GM21717 (cell line): ENCODE data around the gene CCDC136.

Source experiments
- ATAC-seq: cut with Tn5 transposase; IDR thresholded peaks from one replicate; pipeline ENCODE4 v1.9.1; 2021; ENCODE audit warnings: mild to moderate bottlenecking, moderate library complexity; ENCODE audit not compliant: unreplicated experiment

The CCDC136 gene

DNA sequence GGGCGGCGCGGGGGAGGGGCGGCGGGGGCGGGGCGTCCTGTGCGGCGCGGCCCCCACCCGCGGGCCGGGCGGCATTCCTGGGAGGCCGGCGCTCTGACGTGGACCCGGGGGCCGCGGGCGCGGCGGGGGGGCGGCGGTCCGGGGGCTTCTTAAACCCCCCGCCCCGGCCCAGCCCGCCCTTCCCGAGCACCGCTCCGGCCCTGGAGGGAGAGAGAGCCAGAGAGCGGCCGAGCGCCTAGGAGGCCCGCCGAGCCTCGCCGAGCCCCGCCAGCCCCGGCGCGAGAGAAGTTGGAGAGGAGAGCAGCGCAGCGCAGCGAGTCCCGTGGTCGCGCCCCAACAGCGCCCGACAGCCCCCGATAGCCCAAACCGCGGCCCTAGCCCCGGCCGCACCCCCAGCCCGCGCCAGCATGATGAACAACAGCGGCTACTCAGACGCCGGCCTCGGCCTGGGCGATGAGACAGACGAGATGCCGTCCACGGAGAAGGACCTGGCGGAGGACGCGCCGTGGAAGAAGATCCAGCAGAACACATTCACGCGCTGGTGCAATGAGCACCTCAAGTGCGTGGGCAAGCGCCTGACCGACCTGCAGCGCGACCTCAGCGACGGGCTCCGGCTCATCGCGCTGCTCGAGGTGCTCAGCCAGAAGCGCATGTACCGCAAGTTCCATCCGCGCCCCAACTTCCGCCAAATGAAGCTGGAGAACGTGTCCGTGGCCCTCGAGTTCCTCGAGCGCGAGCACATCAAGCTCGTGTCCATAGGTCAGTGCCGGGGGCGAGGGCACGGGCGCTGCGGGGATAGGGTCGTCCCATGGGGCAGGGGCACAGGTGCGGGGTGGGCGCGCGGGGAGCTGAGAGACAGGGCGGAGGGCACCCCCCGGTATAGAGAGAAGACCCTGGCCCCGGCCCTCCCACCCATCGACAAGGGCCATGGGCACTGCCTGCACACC, 38.7 kb downstream of the CCDC136 start, which contains the start of gene FLNC:
Gene FLNC, plus strand, starts transcription at position 176 of the 947 bp plus-strand sequence. Its CDS starts 232 bp downstream, at position 408.
- ATAC-seq, result no peak

DNA sequence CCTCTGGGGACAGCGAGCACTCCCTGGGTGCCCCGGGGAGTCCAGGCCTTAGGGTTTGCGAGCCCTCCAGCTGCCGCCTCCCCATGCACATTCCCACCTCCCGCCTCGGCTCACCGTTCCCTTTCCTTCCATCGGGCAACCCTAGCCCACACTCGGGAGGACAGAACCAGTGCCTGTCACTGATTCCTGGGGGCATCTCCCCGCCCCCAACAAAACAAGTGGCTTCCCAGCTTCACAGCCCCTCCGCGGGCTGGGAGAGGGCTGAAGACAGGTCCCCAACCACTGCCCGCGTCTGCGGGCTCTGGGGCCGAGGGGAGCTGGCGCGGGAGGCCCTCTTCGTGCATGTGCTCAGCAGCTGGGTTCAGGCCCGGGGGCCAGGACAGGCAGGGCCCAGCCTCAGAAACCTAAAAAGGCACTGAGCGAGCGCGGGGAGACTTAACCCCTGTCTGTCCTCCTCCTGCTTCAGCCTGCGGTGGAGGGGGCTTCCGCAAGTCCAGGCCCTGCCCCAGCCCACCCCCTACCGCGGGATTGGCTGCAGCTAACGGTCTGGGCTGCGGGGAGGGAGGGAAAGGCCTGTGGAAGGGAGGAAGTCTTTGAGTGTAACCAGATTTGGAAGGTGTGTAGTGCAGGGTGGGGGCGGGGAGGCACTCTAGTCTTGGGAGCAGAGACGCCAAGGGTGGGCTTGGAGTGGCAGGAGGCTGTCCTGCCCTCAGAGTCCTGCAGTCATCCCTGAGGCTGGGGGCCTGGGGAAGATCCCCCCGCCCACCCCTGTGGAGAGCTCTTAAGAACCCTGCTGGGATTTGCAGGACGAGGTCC, 39.6 kb downstream of the CCDC136 start:
- ATAC-seq, result no peak

DNA sequence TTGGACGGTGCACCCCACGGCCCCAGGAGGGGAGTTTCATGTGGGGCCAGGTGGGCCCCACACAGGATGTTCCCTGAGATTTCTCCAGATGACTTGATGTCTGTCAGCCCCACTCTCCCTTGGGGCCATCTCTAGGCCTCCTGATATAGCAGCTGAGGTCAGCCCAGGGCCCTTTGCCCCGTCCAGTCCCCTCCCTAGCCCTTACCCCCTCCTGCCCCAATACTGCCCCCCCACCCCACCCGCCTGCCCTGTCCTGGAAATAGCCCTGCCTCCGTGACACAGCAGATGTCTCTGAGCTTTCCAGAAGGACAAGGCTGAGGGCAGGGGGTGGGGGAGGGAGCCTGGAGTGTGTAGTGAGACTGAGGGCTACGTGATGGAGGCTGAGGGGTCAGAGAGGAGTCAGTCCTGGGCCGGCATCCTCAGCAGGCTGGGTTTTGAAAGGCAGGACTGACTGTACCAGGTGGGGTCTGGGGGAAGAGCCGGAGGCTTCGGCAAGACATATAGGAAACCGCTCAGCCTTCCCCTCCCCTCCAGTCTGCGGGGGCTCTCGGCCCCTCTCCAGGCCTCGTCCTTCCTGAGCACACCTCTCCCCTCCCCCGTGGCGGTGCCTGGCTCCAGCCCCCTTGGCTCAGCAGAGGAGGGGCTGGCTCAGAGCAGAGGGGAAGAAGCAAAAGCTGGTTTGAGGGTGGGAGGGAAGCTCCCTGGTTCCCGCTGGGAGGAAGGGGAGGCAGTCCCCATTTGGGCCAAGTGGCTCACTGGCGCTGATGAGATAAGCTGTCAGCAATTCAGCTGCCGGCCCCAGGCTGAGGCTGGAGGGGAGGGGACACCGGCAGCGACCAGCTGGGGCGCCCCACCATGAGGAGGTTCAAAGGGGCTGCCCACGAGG, 40.5 kb downstream of the CCDC136 start:
- ATAC-seq, result no peak

DNA sequence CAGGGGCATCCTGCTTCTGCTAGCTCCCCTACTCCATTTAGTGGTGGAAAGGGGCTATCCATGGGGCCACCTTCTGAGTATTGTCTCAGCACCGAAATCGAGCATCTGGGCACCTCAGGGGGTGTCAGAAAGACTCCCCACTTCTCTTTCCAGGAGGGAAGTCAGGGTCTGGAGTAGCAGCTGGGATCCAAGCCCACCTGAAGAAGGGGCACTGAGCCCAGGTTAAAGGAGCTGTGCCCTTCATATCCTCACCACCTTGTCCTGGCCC, 41.0 kb downstream of the CCDC136 start:
- no peak for ATAC-seq

DNA sequence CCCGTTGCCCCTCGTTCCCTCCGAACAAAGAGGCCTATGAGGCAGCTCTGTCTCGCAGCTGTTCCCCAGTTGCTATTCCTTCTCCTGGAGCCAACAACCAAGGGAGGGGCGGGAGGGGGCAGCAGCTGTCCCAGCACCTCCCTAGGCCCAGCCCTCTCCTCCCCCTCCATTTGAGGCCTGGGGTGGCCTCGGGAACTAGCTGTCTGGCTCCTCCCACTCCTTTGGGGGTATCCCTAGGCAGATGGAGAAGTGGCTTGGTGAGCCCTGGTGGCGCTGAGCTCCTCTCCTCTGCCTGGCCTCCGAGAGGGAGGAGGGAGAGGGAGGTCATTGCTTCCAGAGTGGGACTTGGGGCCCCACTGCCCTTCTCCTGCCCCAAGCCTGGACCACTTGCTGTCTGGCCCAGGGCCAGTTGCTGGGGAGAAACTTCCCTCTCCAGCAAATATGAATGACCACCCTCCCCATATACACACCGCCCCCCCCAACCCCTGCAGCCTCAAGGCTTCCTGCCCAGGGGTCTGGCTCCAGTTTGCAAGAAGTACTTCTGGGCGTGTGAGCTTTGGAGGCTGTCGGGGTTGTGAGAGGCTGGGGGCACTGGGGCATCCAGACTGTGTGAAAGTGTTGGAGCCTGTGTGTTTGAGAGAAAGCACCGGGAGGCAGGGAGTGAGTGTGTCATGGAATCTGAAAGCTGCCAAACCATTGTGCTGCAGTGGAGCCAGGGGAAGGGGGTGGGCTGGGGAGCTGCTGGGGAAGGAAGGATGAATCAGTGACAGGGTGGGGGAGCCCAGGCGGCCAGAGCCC, 41.6 kb downstream of the CCDC136 start:
- no peak for ATAC-seq

DNA sequence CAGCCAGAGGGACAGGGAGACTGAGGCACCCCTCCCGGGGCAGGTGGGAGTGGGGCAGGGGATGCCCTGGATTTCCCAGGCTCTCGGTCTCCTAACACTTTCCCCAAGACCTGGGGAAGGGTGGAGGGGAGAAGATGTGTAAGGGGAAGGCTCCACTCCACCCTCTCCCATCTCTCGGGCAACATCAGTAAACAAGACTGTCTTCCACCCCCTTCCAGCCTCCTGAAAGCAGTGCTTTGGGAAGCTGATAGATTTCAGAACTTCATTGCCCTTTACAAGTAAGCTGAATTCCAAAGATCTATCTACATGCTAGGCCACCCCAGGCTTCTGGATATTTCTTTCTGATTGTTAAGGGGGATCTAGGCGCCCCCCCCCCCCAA, 42.2 kb downstream of the CCDC136 start:
- no peak for ATAC-seq

DNA sequence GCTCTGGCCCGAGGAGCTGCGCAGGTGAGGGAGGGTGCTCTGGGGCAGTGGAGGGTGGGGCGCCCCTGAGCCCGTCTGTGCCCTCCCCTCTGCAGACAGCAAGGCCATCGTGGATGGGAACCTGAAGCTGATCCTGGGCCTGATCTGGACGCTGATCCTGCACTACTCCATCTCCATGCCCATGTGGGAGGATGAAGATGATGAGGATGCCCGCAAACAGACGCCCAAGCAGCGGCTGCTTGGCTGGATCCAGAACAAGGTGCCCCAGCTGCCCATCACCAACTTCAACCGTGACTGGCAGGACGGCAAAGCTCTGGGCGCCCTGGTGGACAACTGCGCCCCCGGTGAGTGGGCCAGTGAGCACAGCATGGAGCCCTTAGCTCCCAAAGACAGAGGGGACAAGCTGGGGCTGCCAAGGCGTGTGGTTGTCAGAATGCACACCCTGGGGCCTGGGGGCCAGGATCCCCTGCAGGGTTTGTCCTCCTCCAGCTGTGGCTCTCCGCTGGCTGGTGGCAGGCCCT, 43.5 kb downstream of the CCDC136 start:
- no peak for ATAC-seq

DNA sequence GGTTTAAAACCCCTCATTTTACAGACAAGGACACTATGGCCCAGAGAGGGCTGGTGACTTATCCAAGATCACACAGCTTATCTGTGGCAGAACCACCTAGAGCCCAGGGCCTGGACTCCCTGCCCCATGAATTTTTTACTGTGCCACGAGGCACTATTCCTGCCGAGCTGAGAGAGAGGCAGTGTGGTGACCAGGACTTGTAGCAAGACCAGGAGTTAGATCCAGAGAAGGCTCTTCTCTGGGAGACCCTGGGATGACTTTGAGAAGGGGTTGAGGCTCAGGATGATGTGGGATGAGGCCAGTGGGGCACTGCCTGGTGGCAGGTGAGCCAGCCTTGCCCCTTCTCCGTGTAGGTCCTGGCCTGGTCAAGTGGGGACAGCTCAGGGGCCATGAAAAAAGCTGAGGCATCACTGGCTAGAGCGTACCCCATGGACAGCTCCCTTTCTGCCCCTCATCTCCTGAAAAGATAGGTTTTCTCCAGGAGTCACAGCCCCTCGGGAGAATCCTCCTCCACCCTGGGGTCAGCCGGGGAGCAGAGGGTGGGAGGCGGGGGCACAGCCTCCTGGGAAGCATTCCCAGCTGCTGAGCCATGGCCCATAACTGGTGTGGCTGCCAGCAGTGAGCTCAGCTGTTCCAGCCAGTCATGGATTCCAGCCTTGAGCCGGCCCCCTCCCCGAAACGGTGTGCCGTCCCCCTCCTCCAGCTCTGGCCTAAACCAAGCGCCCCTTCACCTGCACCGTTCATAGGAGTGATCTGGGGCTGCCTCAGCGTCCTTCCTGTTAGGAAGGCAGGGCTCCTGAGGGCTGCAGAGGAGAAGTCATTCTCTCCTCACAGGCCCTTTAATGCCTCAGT, 44.2 kb downstream of the CCDC136 start:
- ATAC-seq, result no peak

DNA sequence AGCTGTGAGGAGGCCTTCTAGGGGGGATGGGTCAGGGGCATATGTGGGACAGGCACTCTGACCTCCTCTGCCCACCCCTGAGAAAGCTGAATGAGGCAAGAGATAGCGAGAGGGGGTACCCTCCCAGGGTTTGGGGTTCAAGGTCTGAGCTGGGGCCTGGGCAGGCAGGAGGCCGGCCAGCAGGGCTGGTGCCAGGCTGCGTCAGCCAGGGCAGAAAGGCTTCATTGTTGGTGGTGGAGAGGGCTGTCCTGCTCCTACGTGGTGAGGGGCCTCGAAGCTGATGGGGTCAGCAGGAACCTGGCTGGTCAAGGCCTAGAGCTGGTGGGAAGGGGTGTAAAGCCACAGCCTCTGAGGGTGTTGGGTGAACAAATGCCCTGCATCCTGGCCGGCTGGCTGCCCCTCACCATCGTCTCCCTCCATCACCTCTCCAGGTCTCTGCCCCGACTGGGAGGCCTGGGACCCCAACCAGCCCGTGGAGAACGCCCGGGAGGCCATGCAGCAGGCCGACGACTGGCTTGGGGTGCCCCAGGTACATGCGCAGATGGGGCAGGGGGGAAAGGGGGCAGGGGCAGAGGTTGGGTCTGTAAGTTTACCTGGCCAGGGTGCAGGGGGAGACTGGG, 45.1 kb downstream of the CCDC136 start:
- ATAC-seq, result no peak

DNA sequence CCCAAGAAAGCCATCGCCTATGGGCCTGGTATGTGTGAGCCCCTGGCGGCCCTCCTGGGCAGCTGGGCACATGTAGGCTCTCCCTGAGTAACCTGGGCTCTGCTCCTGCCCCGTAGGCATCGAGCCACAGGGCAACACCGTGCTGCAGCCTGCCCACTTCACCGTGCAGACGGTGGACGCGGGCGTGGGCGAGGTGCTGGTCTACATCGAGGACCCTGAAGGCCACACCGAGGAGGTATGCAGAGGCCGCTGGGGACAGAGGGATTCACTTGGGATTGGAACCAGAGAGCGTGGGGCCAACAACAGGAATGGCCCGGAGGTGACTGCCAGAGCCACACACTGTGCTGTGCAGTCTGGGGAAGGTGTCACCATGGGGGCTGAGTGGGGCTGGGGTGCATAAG, 45.8 kb downstream of the CCDC136 start:
- no peak for ATAC-seq

DNA sequence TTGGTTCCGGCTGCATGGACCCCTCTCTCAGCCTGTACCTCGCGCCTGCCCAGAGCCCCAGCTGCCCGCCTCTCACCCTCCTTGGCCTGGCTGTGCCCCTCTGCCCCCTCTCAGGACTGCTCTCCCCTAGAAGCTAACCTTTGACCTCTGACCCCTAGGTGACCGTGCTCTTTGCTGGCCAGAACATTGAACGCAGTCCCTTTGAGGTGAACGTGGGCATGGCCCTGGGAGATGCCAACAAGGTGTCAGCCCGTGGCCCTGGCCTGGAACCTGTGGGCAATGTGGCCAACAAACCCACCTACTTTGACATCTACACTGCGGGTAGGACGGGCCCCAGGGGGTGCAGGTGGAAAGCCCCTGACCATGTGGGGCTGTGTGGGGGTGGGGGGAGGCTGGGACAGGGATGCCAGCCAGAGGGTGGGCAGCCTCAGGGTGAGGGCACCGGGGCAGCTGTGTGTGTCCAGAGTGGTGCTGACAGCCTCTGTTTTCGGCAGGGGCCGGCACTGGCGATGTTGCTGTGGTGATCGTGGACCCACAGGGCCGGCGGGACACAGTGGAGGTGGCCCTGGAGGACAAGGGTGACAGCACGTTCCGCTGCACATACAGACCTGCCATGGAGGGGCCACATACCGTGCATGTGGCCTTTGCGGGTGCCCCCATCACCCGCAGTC, 46.5 kb downstream of the CCDC136 start:
- no peak for ATAC-seq

DNA sequence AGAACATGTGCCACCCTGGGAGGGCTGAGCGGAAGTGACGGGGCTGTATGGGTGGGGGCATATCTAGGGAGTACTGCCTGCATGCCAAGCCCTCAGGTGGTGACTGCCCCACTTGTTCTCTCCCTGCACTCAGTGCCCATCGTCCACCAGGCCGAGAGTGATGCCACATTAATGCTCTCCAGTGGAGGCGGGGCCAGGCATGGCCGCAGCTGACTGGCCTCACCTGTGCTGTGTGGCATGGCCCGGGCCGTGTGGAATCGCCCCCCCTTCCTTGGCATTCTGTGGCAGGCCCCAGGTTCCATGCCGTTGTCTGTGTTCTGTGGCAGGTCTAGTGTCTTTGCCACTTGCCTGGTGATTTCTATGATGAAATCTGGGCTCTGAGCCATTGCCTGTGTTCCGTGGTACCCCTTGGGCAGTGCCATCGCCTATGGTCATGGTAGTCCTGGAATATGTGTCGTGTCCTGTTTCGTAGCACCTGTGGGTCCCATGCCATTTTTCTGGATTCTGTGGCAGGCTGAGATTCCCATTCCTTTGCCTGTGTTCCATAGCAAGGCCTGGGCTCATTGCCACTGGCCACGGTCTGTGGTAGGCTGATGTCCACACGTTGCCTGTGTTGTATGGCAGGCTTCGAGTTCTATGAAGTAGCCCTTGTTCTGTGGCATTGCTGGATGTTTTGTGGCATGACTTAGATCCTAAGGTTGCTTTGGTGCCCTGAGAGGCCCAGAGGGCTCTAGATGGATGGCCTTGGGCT, 47.4 kb downstream of the CCDC136 start:
- ATAC-seq, result no peak

DNA sequence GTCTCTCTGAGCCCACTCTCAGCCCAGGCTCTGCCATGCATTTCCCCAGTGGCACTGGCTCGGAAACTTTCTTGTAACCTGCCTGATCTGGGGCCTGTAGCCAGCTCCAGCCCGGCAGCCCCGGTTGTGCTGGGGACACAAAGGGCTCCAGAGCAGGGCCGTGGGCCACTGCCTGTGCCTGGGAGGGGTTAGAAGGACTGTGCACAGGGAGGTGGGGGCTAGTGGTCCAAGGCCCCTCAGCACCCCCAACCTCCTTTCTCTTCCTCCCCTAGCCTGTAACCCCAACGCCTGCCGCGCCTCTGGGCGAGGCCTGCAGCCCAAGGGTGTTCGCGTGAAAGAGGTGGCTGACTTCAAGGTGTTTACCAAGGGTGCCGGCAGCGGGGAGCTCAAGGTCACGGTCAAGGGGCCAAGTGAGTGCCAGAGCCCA, 48.0 kb downstream of the CCDC136 start:
- ATAC-seq, result no peak

DNA sequence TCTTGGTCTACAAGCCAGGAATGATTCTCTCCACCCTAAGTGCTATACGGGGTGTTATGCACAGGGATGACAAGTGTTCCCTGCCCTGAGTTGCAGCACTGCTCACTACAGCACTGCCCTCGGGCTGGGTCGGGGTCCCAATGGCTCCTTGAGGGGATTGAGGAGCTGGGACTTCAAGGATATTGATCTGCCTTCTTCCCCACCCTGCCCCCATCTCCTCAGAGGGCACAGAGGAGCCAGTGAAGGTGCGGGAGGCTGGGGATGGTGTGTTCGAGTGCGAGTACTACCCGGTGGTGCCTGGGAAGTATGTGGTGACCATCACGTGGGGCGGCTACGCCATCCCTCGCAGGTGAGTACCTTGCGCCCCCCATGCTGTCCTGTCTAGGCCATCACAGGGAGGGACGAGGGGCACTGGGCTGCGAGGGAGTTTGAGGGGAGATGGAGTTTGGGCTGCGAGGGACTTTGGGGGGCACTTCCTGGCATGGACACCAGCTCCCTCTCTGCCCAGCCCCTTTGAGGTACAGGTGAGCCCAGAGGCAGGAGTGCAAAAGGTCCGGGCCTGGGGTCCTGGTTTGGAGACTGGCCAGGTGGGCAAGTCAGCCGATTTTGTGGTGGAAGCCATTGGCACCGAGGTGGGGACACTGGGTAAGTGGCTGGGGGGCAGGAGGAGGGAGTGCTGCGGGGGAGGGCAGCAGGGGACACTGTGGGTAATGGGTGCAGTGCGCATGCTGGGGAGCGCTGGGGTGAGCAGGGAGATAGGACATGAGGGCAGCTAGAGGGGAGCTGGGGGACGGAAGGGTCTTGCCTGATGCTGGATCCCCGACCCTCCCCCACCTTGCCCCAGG, 48.8 kb downstream of the CCDC136 start:
- no peak for ATAC-seq

DNA sequence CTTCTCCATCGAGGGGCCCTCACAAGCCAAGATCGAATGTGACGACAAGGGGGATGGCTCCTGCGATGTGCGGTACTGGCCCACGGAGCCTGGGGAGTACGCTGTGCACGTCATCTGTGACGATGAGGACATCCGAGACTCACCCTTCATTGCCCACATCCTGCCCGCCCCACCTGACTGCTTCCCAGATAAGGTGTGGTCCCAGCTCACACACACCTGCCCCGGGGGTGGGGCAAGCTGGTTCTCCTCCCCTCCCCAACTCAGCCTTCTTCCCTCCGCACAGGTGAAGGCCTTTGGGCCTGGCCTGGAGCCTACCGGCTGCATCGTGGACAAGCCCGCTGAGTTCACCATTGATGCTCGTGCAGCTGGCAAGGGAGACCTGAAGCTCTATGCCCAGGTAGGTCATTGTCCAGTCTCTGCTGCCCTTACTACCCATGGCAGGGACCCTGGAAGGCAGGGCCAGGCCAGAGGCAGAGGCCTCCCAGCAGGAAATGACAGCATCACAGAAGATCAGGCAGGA, 49.5 kb downstream of the CCDC136 start:
- ATAC-seq, result no peak

DNA sequence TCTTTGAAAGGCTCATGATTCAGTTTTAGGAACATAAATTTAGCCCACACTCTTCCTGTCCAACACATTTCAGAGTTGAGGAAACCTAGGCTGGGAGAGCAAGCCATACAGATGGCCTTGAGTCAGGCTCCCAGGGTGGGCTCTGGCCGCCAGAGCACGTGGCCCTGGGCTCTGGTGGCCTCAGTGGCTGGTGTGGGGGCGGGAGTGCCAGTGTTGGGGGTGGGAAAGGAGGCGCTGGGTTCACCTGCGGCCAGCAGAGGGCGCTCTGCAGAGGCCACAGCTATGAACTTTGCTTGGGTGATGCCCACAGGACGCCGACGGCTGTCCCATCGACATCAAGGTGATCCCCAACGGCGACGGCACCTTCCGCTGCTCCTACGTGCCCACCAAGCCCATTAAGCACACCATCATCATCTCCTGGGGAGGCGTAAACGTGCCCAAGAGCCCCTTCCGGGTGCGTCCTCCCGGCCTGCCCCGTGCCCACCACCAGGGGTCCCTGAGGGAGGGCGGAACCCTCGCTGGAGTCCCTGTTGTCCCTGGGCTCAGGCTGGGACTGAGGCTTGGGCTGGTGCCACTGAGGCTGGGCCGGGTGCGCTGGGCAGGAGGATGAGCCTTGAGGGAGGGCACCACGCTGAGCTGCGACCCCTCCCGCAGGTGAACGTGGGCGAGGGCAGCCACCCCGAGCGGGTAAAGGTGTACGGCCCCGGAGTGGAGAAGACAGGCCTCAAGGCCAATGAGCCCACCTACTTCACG, 50.3 kb downstream of the CCDC136 start:
- ATAC-seq, result no peak
